Muscle of arm (tissue), 12 donors: ENCODE data around the gene CCDC146. TPM values are rescaled to one million over a fixed set of nuclear protein-coding genes. Genes with fewer than 3 reads are reported as not detected.
"Not testable (repeated sequence)": the region's sequence is repeated elsewhere in the genome, so short reads cannot be mapped to it uniquely, and the experiment has no call there.

Experiments
- DNase-seq: peaks from one replicate; pipeline ENCODE4 v3.0.0-alpha.2; 2013
- polyA plus RNA-seq, 12 donors: library from polyadenylated mRNA; unstranded; fragments of 120-200 nt; gene quantifications; one replicate each; pipeline ENCODE4 v1.2.1, GENCODE V29; 2013; ENCODE audit not compliant: insufficient read length in 12 of 12

CCDC146 gene
- polyA plus RNA-seq, 12 donors: 6.5 to 25.0 (median 11.3) TPM; not detected in 1

- DNase-seq: not testable (repeated sequence)
These were observed 9.4 kb downstream of the CCDC146 start for GRCh38 chr7:77131781-77132180.

- DNase-seq: not testable (repeated sequence)
These were observed 16.3 kb downstream of the CCDC146 start for GRCh38 chr7:77138668-77139067.

- not testable (repeated sequence) for DNase-seq
These were observed 17.9 kb downstream of the CCDC146 start for GRCh38 chr7:77140291-77140690.

GRCh38 chr7:77152232-77152631, 29.8 kb downstream of the CCDC146 start:
- DNase-seq: not testable (repeated sequence)

- DNase-seq: not testable (repeated sequence)
These were observed 32.6 kb downstream of the CCDC146 start for GRCh38 chr7:77154917-77155464.

- DNase-seq: not testable (repeated sequence)
These were observed 33.4 kb downstream of the CCDC146 start for GRCh38 chr7:77155601-77156377.

GRCh38 chr7:77157034-77157433, 34.6 kb downstream of the CCDC146 start:
- not testable (repeated sequence) for DNase-seq

- no peak for DNase-seq
These were observed 35.0 kb downstream of the CCDC146 start for GRCh38 chr7:77157446-77157845.

- not testable (repeated sequence) for DNase-seq
These were observed 48.7 kb downstream of the CCDC146 start for GRCh38 chr7:77171073-77171472.

GRCh38 chr7:77172437-77173172, 50.2 kb downstream of the CCDC146 start:
- DNase-seq: not testable (repeated sequence)

GRCh38 chr7:77174418-77174817, 52.0 kb downstream of the CCDC146 start:
- DNase-seq: not testable (repeated sequence)

- not testable (repeated sequence) for DNase-seq
These were observed 52.9 kb downstream of the CCDC146 start for GRCh38 chr7:77175274-77175800.

GRCh38 chr7:77177321-77177904, 55.0 kb downstream of the CCDC146 start:
- not testable (repeated sequence) for DNase-seq

GRCh38 chr7:77178024-77178423, 55.6 kb downstream of the CCDC146 start:
- DNase-seq: not testable (repeated sequence)

GRCh38 chr7:77181015-77181595, 58.7 kb downstream of the CCDC146 start:
- DNase-seq: no peak

- DNase-seq: no peak
These were observed 59.3 kb downstream of the CCDC146 start for GRCh38 chr7:77181734-77182133.

- DNase-seq: no peak
These were observed 59.8 kb downstream of the CCDC146 start for GRCh38 chr7:77182261-77182660.

GRCh38 chr7:77184463-77184862, 62.0 kb downstream of the CCDC146 start:
- DNase-seq: no peak

GRCh38 chr7:77184990-77185389, 62.6 kb downstream of the CCDC146 start:
- peak; percentile 26 for DNase-seq

GRCh38 chr7:77185866-77186265, 63.5 kb downstream of the CCDC146 start:
- no peak for DNase-seq

GRCh38 chr7:77188731-77189437, 66.5 kb downstream of the CCDC146 start:
- DNase-seq: no peak
